SK-N-SH treated with all-trans-retinoic acid at 6 μM for 48 hours (cell line): Measurements from ENCODE around the gene PRCC.

Experiments used
- ATAC-seq: fragments of 200-7000 bp; cut with Tn5 transposase; 3 replicates; pipeline ENCODE4 v1.9.1; 2020; ENCODE audit warnings: mild to moderate bottlenecking, moderate library complexity
- ARNTL ChIP-seq: fragments of 450-650 bp; formaldehyde crosslinking; IDR thresholded peaks from 2 replicates; pipeline ENCODE4 v1.5.0; 2020; ENCODE audit warnings: low read depth, mild to moderate bottlenecking, moderate library complexity, borderline replicate concordance
- BACH2 ChIP-seq: fragments of 250-450 bp; sonication (Bioruptor Pico); IDR thresholded peaks from 2 replicates; pipeline ENCODE4 v1.9.0; 2021; ENCODE audit warnings: mild to moderate bottlenecking, borderline replicate concordance
- CSDC2 ChIP-seq: fragments of 250-450 bp; sonication (Bioruptor Pico); IDR thresholded peaks from 2 replicates; pipeline ENCODE4 v1.5.0; 2020; ENCODE audit warnings: mild to moderate bottlenecking, moderate library complexity
- ESRRG ChIP-seq: fragments of 250-450 bp; sonication (Bioruptor Pico); IDR thresholded peaks from 2 replicates; pipeline ENCODE4 v1.6.1; 2021; ENCODE audit warnings: mild to moderate bottlenecking
- GLIS3 ChIP-seq: fragments of 250-450 bp; sonication (Bioruptor Pico); IDR thresholded peaks from 2 replicates; pipeline ENCODE4 v1.5.0; 2020; ENCODE audit warnings: mild to moderate bottlenecking, moderate library complexity
- ISL1 ChIP-seq: fragments of 250-450 bp; sonication (Bioruptor Pico); IDR thresholded peaks from 2 replicates; pipeline ENCODE4 v2.1.2; 2022; ENCODE audit warnings: mild to moderate bottlenecking, moderate library complexity
- PATZ1 ChIP-seq: fragments of 250-450 bp; sonication (Bioruptor Pico); IDR thresholded peaks from 2 replicates; pipeline ENCODE4 v1.8.0; 2020; ENCODE audit warnings: mild to moderate bottlenecking, moderate library complexity, borderline replicate concordance
- PPARA ChIP-seq: fragments of 250-450 bp; sonication (Bioruptor Pico); IDR thresholded peaks from 2 replicates; pipeline ENCODE4 v1.5.0; 2020; ENCODE audit warnings: mild to moderate bottlenecking, borderline replicate concordance
- RARB ChIP-seq: fragments of 250-450 bp; sonication (Bioruptor Pico); IDR thresholded peaks from 2 replicates; pipeline ENCODE4 v1.8.0; 2021; ENCODE audit warnings: mild to moderate bottlenecking, moderate library complexity
- TCF4 ChIP-seq: fragments of 250-450 bp; sonication (Bioruptor Pico); IDR thresholded peaks from 2 replicates; pipeline ENCODE4 v1.8.0; 2021; ENCODE audit warnings: mild to moderate bottlenecking, moderate library complexity, borderline replicate concordance
- TOX ChIP-seq: fragments of 250-450 bp; sonication (Bioruptor Pico); IDR thresholded peaks from 2 replicates; pipeline ENCODE4 v1.8.0; 2021; ENCODE audit warnings: mild to moderate bottlenecking, moderate library complexity, borderline replicate concordance
- ZC3H10 ChIP-seq: fragments of 250-450 bp; sonication (Bioruptor Pico); IDR thresholded peaks from 2 replicates; pipeline ENCODE4 v1.5.1; 2021; ENCODE audit warnings: mild to moderate bottlenecking, moderate library complexity
- ZFP3 ChIP-seq: fragments of 250-450 bp; sonication (Bioruptor Pico); IDR thresholded peaks from 2 replicates; pipeline ENCODE4 v1.5.0; 2020; ENCODE audit warnings: mild to moderate bottlenecking, moderate library complexity
- ZFP30 ChIP-seq: fragments of 450-650 bp; formaldehyde crosslinking; IDR thresholded peaks from 2 replicates; pipeline ENCODE4 v1.5.0; 2022; ENCODE audit warnings: mild to moderate bottlenecking, moderate library complexity
- ZNF565 ChIP-seq: fragments of 450-650 bp; formaldehyde crosslinking; conservative IDR thresholded peaks from 2 replicates; pipeline ENCODE4 v1.5.0; 2020; ENCODE audit warnings: low read depth, mild to moderate bottlenecking, moderate library complexity
- ZNF8 ChIP-seq: fragments of 450-650 bp; formaldehyde crosslinking; IDR thresholded peaks from 2 replicates; pipeline ENCODE4 v1.5.0; 2020; ENCODE audit warnings: mild to moderate bottlenecking, moderate library complexity
- TF ChIP-seq, protein P1 (sequence below): fragments of 250-450 bp; sonication (Bioruptor Pico); IDR thresholded peaks from 2 replicates; pipeline ENCODE4 v1.5.1; 2021; ENCODE audit warnings: mild to moderate bottlenecking, moderate library complexity
- TF ChIP-seq, protein P2 (sequence below): fragments of 250-450 bp; sonication (Bioruptor Pico); IDR thresholded peaks from 2 replicates; pipeline ENCODE4 v1.5.0; 2020; ENCODE audit warnings: mild to moderate bottlenecking, moderate library complexity
- TF ChIP-seq, protein P3 (sequence below): fragments of 250-450 bp; sonication (Bioruptor Pico); IDR thresholded peaks from 2 replicates; pipeline ENCODE4 v1.8.0; 2021; ENCODE audit warnings: low read depth, mild to moderate bottlenecking, moderate library complexity, borderline replicate concordance
- TF ChIP-seq, protein P4 (sequence below): fragments of 250-450 bp; sonication (Bioruptor Pico); IDR thresholded peaks from 2 replicates; pipeline ENCODE4 v1.5.1; 2020; ENCODE audit warnings: low read depth, mild to moderate bottlenecking, moderate library complexity

PRCC gene

GRCh38 chr1:156821801-156822200 lies 54.5 kb downstream of the PRCC start:
- no peak for ATAC-seq
- TF ChIP-seq, protein P1, sequence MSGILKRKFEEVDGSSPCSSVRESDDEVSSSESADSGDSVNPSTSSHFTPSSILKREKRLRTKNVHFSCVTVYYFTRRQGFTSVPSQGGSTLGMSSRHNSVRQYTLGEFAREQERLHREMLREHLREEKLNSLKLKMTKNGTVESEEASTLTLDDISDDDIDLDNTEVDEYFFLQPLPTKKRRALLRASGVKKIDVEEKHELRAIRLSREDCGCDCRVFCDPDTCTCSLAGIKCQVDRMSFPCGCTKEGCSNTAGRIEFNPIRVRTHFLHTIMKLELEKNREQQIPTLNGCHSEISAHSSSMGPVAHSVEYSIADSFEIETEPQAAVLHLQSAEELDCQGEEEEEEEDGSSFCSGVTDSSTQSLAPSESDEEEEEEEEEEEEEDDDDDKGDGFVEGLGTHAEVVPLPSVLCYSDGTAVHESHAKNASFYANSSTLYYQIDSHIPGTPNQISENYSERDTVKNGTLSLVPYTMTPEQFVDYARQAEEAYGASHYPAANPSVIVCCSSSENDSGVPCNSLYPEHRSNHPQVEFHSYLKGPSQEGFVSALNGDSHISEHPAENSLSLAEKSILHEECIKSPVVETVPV, result no peak
- no peak for TF ChIP-seq ZC3H10
- TF ChIP-seq PATZ1 (CRISPR knock-in tag), result no peak
- no peak for TF ChIP-seq TOX
- no peak for TF ChIP-seq BACH2
- TF ChIP-seq ZFP3 (CRISPR knock-in tag), result no peak
- no peak for TF ChIP-seq ZNF8 (CRISPR knock-in tag)
- no peak for TF ChIP-seq TCF4 (CRISPR knock-in tag)
- TF ChIP-seq GLIS3 (CRISPR knock-in tag), result no peak
- no peak for TF ChIP-seq RARB (CRISPR knock-in tag)
- TF ChIP-seq ESRRG (CRISPR knock-in tag), result no peak
- TF ChIP-seq, protein P2, sequence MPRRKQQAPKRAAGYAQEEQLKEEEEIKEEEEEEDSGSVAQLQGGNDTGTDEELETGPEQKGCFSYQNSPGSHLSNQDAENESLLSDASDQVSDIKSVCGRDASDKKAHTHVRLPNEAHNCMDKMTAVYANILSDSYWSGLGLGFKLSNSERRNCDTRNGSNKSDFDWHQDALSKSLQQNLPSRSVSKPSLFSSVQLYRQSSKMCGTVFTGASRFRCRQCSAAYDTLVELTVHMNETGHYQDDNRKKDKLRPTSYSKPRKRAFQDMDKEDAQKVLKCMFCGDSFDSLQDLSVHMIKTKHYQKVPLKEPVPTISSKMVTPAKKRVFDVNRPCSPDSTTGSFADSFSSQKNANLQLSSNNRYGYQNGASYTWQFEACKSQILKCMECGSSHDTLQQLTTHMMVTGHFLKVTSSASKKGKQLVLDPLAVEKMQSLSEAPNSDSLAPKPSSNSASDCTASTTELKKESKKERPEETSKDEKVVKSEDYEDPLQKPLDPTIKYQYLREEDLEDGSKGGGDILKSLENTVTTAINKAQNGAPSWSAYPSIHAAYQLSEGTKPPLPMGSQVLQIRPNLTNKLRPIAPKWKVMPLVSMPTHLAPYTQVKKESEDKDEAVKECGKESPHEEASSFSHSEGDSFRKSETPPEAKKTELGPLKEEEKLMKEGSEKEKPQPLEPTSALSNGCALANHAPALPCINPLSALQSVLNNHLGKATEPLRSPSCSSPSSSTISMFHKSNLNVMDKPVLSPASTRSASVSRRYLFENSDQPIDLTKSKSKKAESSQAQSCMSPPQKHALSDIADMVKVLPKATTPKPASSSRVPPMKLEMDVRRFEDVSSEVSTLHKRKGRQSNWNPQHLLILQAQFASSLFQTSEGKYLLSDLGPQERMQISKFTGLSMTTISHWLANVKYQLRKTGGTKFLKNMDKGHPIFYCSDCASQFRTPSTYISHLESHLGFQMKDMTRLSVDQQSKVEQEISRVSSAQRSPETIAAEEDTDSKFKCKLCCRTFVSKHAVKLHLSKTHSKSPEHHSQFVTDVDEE (CRISPR knock-in tag), result no peak
- TF ChIP-seq ZFP30 (CRISPR knock-in tag), result no peak
- TF ChIP-seq, protein P3, sequence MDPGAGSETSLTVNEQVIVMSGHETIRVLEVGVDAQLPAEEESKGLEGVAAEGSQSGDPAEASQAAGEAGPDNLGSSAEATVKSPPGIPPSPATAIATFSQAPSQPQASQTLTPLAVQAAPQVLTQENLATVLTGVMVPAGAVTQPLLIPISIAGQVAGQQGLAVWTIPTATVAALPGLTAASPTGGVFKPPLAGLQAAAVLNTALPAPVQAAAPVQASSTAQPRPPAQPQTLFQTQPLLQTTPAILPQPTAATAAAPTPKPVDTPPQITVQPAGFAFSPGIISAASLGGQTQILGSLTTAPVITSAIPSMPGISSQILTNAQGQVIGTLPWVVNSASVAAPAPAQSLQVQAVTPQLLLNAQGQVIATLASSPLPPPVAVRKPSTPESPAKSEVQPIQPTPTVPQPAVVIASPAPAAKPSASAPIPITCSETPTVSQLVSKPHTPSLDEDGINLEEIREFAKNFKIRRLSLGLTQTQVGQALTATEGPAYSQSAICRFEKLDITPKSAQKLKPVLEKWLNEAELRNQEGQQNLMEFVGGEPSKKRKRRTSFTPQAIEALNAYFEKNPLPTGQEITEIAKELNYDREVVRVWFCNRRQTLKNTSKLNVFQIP, result no peak
- no peak for TF ChIP-seq CSDC2
- no peak for TF ChIP-seq ARNTL
- TF ChIP-seq PPARA (CRISPR knock-in tag), result no peak
- TF ChIP-seq ISL1, result no peak
- TF ChIP-seq, protein P4, sequence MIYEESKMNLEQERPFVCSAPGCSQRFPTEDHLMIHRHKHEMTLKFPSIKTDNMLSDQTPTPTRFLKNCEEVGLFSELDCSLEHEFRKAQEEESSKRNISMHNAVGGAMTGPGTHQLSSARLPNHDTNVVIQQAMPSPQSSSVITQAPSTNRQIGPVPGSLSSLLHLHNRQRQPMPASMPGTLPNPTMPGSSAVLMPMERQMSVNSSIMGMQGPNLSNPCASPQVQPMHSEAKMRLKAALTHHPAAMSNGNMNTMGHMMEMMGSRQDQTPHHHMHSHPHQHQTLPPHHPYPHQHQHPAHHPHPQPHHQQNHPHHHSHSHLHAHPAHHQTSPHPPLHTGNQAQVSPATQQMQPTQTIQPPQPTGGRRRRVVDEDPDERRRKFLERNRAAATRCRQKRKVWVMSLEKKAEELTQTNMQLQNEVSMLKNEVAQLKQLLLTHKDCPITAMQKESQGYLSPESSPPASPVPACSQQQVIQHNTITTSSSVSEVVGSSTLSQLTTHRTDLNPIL, result no peak

DNA sequence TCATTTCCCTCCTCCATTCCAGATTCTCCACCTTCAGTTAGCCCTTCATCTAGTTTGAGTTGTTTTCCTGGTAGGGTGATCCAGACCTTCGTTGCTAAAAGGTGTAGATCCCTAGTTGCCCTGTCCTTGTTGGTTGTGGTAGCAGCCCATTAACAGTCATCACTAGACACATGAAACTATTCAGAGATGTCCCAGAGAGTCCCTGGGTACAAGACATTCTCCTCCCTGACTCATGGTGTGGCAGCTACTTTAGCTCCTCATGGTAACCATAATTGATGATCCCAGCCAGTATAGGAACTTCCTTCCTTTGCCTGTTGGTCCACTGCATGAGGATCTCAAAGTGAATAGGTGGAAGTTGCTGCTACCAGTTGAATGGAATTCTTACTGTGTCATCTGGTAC lies 55.3 kb downstream of the PRCC start:
- TF ChIP-seq PATZ1 (CRISPR knock-in tag), result no peak
- no peak for TF ChIP-seq ZNF565 (CRISPR knock-in tag)
- TF ChIP-seq ZFP30 (CRISPR knock-in tag), result no peak
- TF ChIP-seq, protein P4, result no peak
- TF ChIP-seq, all 23 proteins: peak for 0
- ATAC-seq, result no peak
